ENCODE data around the gene AHCTF1. TPM values are rescaled to one million over a fixed set of nuclear protein-coding genes. Genes with fewer than 3 reads are reported as not detected.
"Not testable (repeated sequence)": the region's sequence is repeated elsewhere in the genome, so short reads cannot be mapped to it uniquely, and the experiment has no call there.

The AHCTF1 gene
- polyA plus RNA-seq, 1 donor = 21.4 TPM

DNA sequence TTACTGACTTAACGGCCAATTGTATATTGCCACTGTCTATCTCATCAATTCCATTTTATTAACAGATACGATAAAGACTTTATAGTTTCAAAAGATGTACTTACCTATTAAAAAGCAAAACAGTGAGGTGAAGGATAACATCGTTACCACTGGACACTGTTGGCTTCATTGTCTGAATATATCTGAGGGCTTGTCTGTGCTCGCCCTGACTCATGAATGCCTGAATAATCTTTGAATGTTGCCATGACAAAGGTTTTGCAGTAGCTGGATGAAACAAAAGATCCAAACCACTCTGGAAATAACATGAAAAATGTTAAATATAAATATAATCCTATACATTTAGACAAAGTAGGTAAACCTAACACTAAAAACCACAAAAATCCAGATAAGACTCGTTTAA, 46.4 kb downstream of the AHCTF1 start:
- not testable (repeated sequence) for H3K9me3 ChIP-seq (ENCODE audit: control insufficient read depth, low read depth, low read length); H3K27me3 ChIP-seq (ENCODE audit: control insufficient read depth, insufficient read depth, low read length); H3K4me3 ChIP-seq (ENCODE audit: low read length); H3K4me1 ChIP-seq (ENCODE audit: control insufficient read depth, insufficient read depth, low read length); DNase-seq; H3K27ac ChIP-seq (ENCODE audit: low read length)
- H3K36me3 ChIP-seq (ENCODE audit: control insufficient read depth, insufficient read depth, low read length) = peaks cover 45% of the 10 kb centered on the region
- 94% methylated on average over 2 of the region's 5 CpGs for WGBS (ENCODE audit: insufficient coverage, low lambda C conversion rate)

DNA sequence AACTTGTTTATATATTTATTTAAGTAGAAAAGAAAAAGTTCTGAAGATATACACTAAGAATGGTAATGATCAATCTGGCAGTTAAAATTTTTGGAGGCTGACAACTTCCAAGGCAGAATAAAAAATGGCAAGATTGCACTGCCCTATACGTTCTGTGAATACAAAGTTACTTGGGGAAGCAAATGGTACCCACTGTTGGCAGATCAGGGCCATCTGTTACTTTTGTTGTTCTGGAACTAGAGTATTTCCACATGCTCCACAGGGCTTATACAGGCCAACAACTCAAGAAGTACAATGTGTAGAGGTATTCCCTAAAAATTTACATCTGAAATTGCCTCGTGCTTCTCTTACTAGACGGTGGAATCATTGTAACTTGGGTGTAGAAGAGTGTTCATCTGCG, 53.2 kb downstream of the AHCTF1 start:
- DNase-seq = no peak
- peaks cover 2% of the 10 kb centered on the region for H3K4me1 ChIP-seq (ENCODE audit: control insufficient read depth, insufficient read depth, low read length)
- peaks cover 27% of the 10 kb centered on the region for H3K36me3 ChIP-seq (ENCODE audit: control insufficient read depth, insufficient read depth, low read length)
- no peak overlapping the region for H3K4me3 ChIP-seq (ENCODE audit: low read length)
- H3K9me3 ChIP-seq (ENCODE audit: control insufficient read depth, low read depth, low read length) = no peaks in the 10 kb centered on the region
- WGBS (ENCODE audit: insufficient coverage, low lambda C conversion rate) = 100% methylated on average over 3 of the region's 4 CpGs
- H3K27ac ChIP-seq (ENCODE audit: low read length) = no peak overlapping the region
- no peaks in the 10 kb centered on the region for H3K27me3 ChIP-seq (ENCODE audit: control insufficient read depth, insufficient read depth, low read length)

- Histone ChIP-seq H3K27ac (ENCODE audit: low read length) (peak overlapping the region; percentile 70), H3K4me1 (ENCODE audit: control insufficient read depth, insufficient read depth, low read length) (peaks cover 2% of the 10 kb centered on the region), H3K27me3 (ENCODE audit: control insufficient read depth, insufficient read depth, low read length) (no peaks in the 10 kb centered on the region), H3K36me3 (ENCODE audit: control insufficient read depth, insufficient read depth, low read length) (peaks cover 39% of the 10 kb centered on the region), H3K9me3 (ENCODE audit: control insufficient read depth, low read depth, low read length) (no peaks in the 10 kb centered on the region), H3K4me3 (ENCODE audit: low read length) (no peak overlapping the region)
- peak; percentile 51 to 73 for DNase-seq
- WGBS (ENCODE audit: insufficient coverage, low lambda C conversion rate) = no CpG with 5 or more reads among the region's 3 CpGs
Observed at GRCh38 chr1:246876431-246876830, 55.3 kb downstream of the AHCTF1 start.

GRCh38 chr1:246875041-246876026, 56.4 kb downstream of the AHCTF1 start:
- DNase-seq = peak in 1 of 2 donors; percentile 5
- peak overlapping the region; percentile 22 for H3K27ac ChIP-seq (ENCODE audit: low read length)
- H3K27me3 ChIP-seq (ENCODE audit: control insufficient read depth, insufficient read depth, low read length) = no peaks in the 10 kb centered on the region
- peaks cover 48% of the 10 kb centered on the region for H3K36me3 ChIP-seq (ENCODE audit: control insufficient read depth, insufficient read depth, low read length)
- 100% methylated on average over 2 of the region's 8 CpGs for WGBS (ENCODE audit: insufficient coverage, low lambda C conversion rate)
- no peaks in the 10 kb centered on the region for H3K9me3 ChIP-seq (ENCODE audit: control insufficient read depth, low read depth, low read length)
- H3K4me1 ChIP-seq (ENCODE audit: control insufficient read depth, insufficient read depth, low read length) = peaks cover 2% of the 10 kb centered on the region
- no peak overlapping the region for H3K4me3 ChIP-seq (ENCODE audit: low read length)

- Histone ChIP-seq H3K4me1 (ENCODE audit: control insufficient read depth, insufficient read depth, low read length) (no peaks in the 10 kb centered on the region), H3K27me3 (ENCODE audit: control insufficient read depth, insufficient read depth, low read length) (no peaks in the 10 kb centered on the region), H3K9me3 (ENCODE audit: control insufficient read depth, low read depth, low read length) (no peaks in the 10 kb centered on the region), H3K4me3 (ENCODE audit: low read length) (no peak overlapping the region), H3K36me3 (ENCODE audit: control insufficient read depth, insufficient read depth, low read length) (peaks cover 41% of the 10 kb centered on the region), H3K27ac (ENCODE audit: low read length) (no peak overlapping the region)
- 60% methylated on average over 1 of the region's 2 CpGs for WGBS (ENCODE audit: insufficient coverage, low lambda C conversion rate)
- no peak for DNase-seq
Observed at GRCh38 chr1:246865921-246866320, 65.8 kb downstream of the AHCTF1 start.

DNA sequence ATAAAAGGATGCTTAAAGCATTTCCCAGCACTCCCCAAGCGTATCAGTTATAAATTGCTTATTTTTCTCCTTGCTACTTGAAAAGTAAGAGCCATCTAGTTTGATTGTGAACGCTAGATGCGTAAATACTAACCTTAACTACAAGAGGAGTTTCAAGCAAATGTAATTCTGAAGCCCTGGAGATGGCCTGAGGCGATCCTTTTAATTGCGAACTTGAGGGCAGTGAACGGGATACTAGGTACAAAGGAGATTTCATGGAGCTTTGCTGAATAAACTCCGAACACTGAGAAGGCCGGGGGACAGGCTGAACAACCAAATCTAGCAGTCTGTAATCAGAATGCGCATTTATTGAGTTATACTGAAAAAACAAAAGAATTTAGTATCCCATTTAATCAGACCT, 68.0 kb downstream of the AHCTF1 start:
- not testable (repeated sequence) for H3K4me1 ChIP-seq (ENCODE audit: control insufficient read depth, insufficient read depth, low read length); H3K9me3 ChIP-seq (ENCODE audit: control insufficient read depth, low read depth, low read length); H3K27me3 ChIP-seq (ENCODE audit: control insufficient read depth, insufficient read depth, low read length); H3K4me3 ChIP-seq (ENCODE audit: low read length); DNase-seq; H3K27ac ChIP-seq (ENCODE audit: low read length)
- peaks cover 43% of the 10 kb centered on the region for H3K36me3 ChIP-seq (ENCODE audit: control insufficient read depth, insufficient read depth, low read length)
- no CpG with 5 or more reads among the region's 9 CpGs for WGBS (ENCODE audit: insufficient coverage, low lambda C conversion rate)

GRCh38 chr1:246860401-246860800, 71.3 kb downstream of the AHCTF1 start:
- 100% methylated on average over 1 of the region's 4 CpGs for WGBS (ENCODE audit: insufficient coverage, low lambda C conversion rate)
- H3K27me3 ChIP-seq (ENCODE audit: control insufficient read depth, insufficient read depth, low read length) = no peaks in the 10 kb centered on the region
- H3K9me3 ChIP-seq (ENCODE audit: control insufficient read depth, low read depth, low read length) = no peaks in the 10 kb centered on the region
- H3K4me1 ChIP-seq (ENCODE audit: control insufficient read depth, insufficient read depth, low read length) = peaks cover 6% of the 10 kb centered on the region
- no peak overlapping the region for H3K4me3 ChIP-seq (ENCODE audit: low read length)
- DNase-seq = peak; percentile 41 to 69
- peaks cover 53% of the 10 kb centered on the region for H3K36me3 ChIP-seq (ENCODE audit: control insufficient read depth, insufficient read depth, low read length)
- H3K27ac ChIP-seq (ENCODE audit: low read length) = peak overlapping the region; percentile 74

GRCh38 chr1:246856371-246856770, 75.4 kb downstream of the AHCTF1 start:
- H3K27ac ChIP-seq (ENCODE audit: low read length) = no peak overlapping the region
- H3K4me1 ChIP-seq (ENCODE audit: control insufficient read depth, insufficient read depth, low read length) = peaks cover 6% of the 10 kb centered on the region
- H3K4me3 ChIP-seq (ENCODE audit: low read length) = no peak overlapping the region
- no peaks in the 10 kb centered on the region for H3K9me3 ChIP-seq (ENCODE audit: control insufficient read depth, low read depth, low read length)
- peaks cover 64% of the 10 kb centered on the region for H3K36me3 ChIP-seq (ENCODE audit: control insufficient read depth, insufficient read depth, low read length)
- peak in 1 of 2 donors; percentile 25 for DNase-seq
- H3K27me3 ChIP-seq (ENCODE audit: control insufficient read depth, insufficient read depth, low read length) = no peaks in the 10 kb centered on the region
- no CpG with 5 or more reads among the region's 1 CpG for WGBS (ENCODE audit: insufficient coverage, low lambda C conversion rate)

- not testable (repeated sequence) for H3K9me3 ChIP-seq (ENCODE audit: control insufficient read depth, low read depth, low read length); H3K27ac ChIP-seq (ENCODE audit: low read length); H3K4me3 ChIP-seq (ENCODE audit: low read length); H3K27me3 ChIP-seq (ENCODE audit: control insufficient read depth, insufficient read depth, low read length); H3K4me1 ChIP-seq (ENCODE audit: control insufficient read depth, insufficient read depth, low read length); DNase-seq
- peaks cover 57% of the 10 kb centered on the region for H3K36me3 ChIP-seq (ENCODE audit: control insufficient read depth, insufficient read depth, low read length)
- WGBS (ENCODE audit: insufficient coverage, low lambda C conversion rate) = no CpG with 5 or more reads among the region's 5 CpGs
Observed at GRCh38 chr1:246850640-246851039, 81.1 kb downstream of the AHCTF1 start.

GRCh38 chr1:246843876-246844275, 87.9 kb downstream of the AHCTF1 start:
- Histone ChIP-seq H3K27me3 (ENCODE audit: control insufficient read depth, insufficient read depth, low read length) (no peaks in the 10 kb centered on the region), H3K36me3 (ENCODE audit: control insufficient read depth, insufficient read depth, low read length) (peaks cover 44% of the 10 kb centered on the region), H3K27ac (ENCODE audit: low read length) (no peak overlapping the region), H3K4me1 (ENCODE audit: control insufficient read depth, insufficient read depth, low read length) (no peaks in the 10 kb centered on the region), H3K4me3 (ENCODE audit: low read length) (no peak overlapping the region), H3K9me3 (ENCODE audit: control insufficient read depth, low read depth, low read length) (no peaks in the 10 kb centered on the region)
- DNase-seq = no peak
- 92% methylated on average over 2 of the region's 5 CpGs for WGBS (ENCODE audit: insufficient coverage, low lambda C conversion rate)

Measured in large intestine (tissue), 3 donors.